ENCODE data around the gene FHOD3. TPM values are rescaled to one million over a fixed set of nuclear protein-coding genes. Genes with fewer than 3 reads are reported as not detected.

Gene FHOD3
- total RNA-seq, 1 experiment from 2014 or later, result 0.34 TPM

GRCh38 chr18:36625386-36625785, 327.9 kb downstream of the FHOD3 start:
- no TSS peak for BruUV-seq (replicated peaks)

GRCh38 chr18:36627637-36628036, 330.1 kb downstream of the FHOD3 start:
- no TSS peak for BruUV-seq (replicated peaks)
- Histone ChIP-seq H3K4me1 (ENCODE audit: insufficient read depth, low read length, poor library complexity, severe bottlenecking) (no peaks in the 10 kb centered on the region), H3K9me3 (ENCODE audit: low read depth, low read length, poor library complexity, severe bottlenecking) (no peaks in the 10 kb centered on the region), H3K27me3 (replicated peaks; ENCODE audit: insufficient read depth, low read depth, low read length, poor library complexity) (no peaks in the 10 kb centered on the region), H3K27ac (ENCODE audit: low read depth, low read length, poor library complexity, severe bottlenecking) (no peak overlapping the region), H3K36me3 (ENCODE audit: insufficient read depth, low read length, poor library complexity, severe bottlenecking) (no peaks in the 10 kb centered on the region), H3K4me3 (ENCODE audit: low read depth, low read length, poor library complexity, severe bottlenecking) (no peak overlapping the region)
- ChIA-PET CTCF (no interaction called here), POLR2A (ENCODE audit: low non-redundant PET) (no interaction called here)
- DNase-seq (ENCODE audit: low spot score), result no peak
- TF ChIP-seq CTCF (conservative IDR thresholded peaks at IDR 0.05; ENCODE audit: low read depth, low read length) (no peak), EZH2 (IDR thresholded peaks at IDR 0.05; ENCODE audit: borderline replicate concordance, low read depth, low read length, poor library complexity, severe bottlenecking) (no peak)
- intact Hi-C loops (cut with micrococcal nuclease; ENCODE audit: unreplicated experiment), result no loop called here

More at GRCh38 chr18:36625386-36625785, 327.9 kb downstream of the FHOD3 start:
- TF ChIP-seq CTCF (conservative IDR thresholded peaks at IDR 0.05; ENCODE audit: low read depth, low read length) (no peak), EZH2 (IDR thresholded peaks at IDR 0.05; ENCODE audit: borderline replicate concordance, low read depth, low read length, poor library complexity, severe bottlenecking) (no peak)
- Histone ChIP-seq H3K9me3 (ENCODE audit: low read depth, low read length, poor library complexity, severe bottlenecking) (no peaks in the 10 kb centered on the region), H3K27ac (ENCODE audit: low read depth, low read length, poor library complexity, severe bottlenecking) (no peak overlapping the region), H3K4me1 (ENCODE audit: insufficient read depth, low read length, poor library complexity, severe bottlenecking) (no peaks in the 10 kb centered on the region), H3K36me3 (ENCODE audit: insufficient read depth, low read length, poor library complexity, severe bottlenecking) (no peaks in the 10 kb centered on the region), H3K4me3 (ENCODE audit: low read depth, low read length, poor library complexity, severe bottlenecking) (no peak overlapping the region), H3K27me3 (replicated peaks; ENCODE audit: insufficient read depth, low read depth, low read length, poor library complexity) (no peaks in the 10 kb centered on the region)
- ChIA-PET POLR2A (ENCODE audit: low non-redundant PET) (no interaction called here), CTCF (no interaction called here)
- intact Hi-C loops (cut with micrococcal nuclease; ENCODE audit: unreplicated experiment), result no loop called here
- no peak for DNase-seq (ENCODE audit: low spot score)

GRCh38 chr18:36628435-36629137, 331.1 kb downstream of the FHOD3 start:
- intact Hi-C loops (cut with micrococcal nuclease; ENCODE audit: unreplicated experiment), result no loop called here
- POLR2A ChIA-PET (ENCODE audit: low non-redundant PET), result no interaction called here
- H3K4me3 ChIP-seq (ENCODE audit: low read depth, low read length, poor library complexity, severe bottlenecking), result no peak overlapping the region
- CTCF ChIA-PET, result no interaction called here
- no peaks in the 10 kb centered on the region for H3K36me3 ChIP-seq (ENCODE audit: insufficient read depth, low read length, poor library complexity, severe bottlenecking)
- no peak for DNase-seq (ENCODE audit: low spot score)
- no peaks in the 10 kb centered on the region for H3K27me3 ChIP-seq (replicated peaks; ENCODE audit: insufficient read depth, low read depth, low read length, poor library complexity)
- no TSS peak for BruUV-seq (replicated peaks)
- H3K4me1 ChIP-seq (ENCODE audit: insufficient read depth, low read length, poor library complexity, severe bottlenecking), result no peaks in the 10 kb centered on the region
- TF ChIP-seq EZH2 (IDR thresholded peaks at IDR 0.05; ENCODE audit: borderline replicate concordance, low read depth, low read length, poor library complexity, severe bottlenecking), result no peak
- no peak for TF ChIP-seq CTCF (conservative IDR thresholded peaks at IDR 0.05; ENCODE audit: low read depth, low read length)
- H3K9me3 ChIP-seq (ENCODE audit: low read depth, low read length, poor library complexity, severe bottlenecking), result no peaks in the 10 kb centered on the region
- no peak overlapping the region for H3K27ac ChIP-seq (ENCODE audit: low read depth, low read length, poor library complexity, severe bottlenecking)

Measured in A673 (cell line).